Testis (tissue), 3 donors: ENCODE data around the gene RPUSD4. TPM values are rescaled to one million over a fixed set of nuclear protein-coding genes. Genes with fewer than 3 reads are reported as not detected.

ENCODE experiments used
- DNase-seq: peaks from one replicate; pipeline ENCODE4 v3.0.0-alpha.2; 2019
- H3K27ac ChIP-seq, 2 donors: fragments of 200-600 bp; sonication (generic); one replicate each; pipeline ENCODE4 v1.5.1; 2019
- H3K27me3 ChIP-seq: fragments of 200-600 bp; sonication (generic); one replicate; pipeline ENCODE4 v1.5.1; 2019
- H3K36me3 ChIP-seq: fragments of 200-600 bp; sonication (generic); one replicate; pipeline ENCODE4 v1.5.1; 2017; ENCODE audit warnings: low read depth; ENCODE audit errors: missing control alignments
- H3K4me1 ChIP-seq: fragments of 200-600 bp; sonication (generic); one replicate; pipeline ENCODE4 v1.5.1; 2019
- H3K4me3 ChIP-seq, 2 donors: fragments of 200-600 bp; sonication (generic); one replicate each; pipeline ENCODE4 v1.5.1; 2017 to 2019
- H3K9me3 ChIP-seq: fragments of 200-600 bp; sonication (generic); one replicate; pipeline ENCODE4 v1.5.1; 2017
- POLR2A ChIP-seq: fragments of 450-650 bp; IDR thresholded peaks from one replicate; pipeline ENCODE4 v1.6.1; 2017; ENCODE audit warnings: antibody characterized with exemption, mild to moderate bottlenecking, moderate library complexity
- WGBS, 2 donors: methylation state at CpG; one replicate each; pipeline ENCODE4 v1.1.5; 2018; 5-methylcytosine and 5-hydroxymethylcytosine counted together
- intact Hi-C: fragments of 100-400 bp; cut with DNase I; formaldehyde crosslinking; loops from one replicate; pipeline ENCODE4 v1.15.1; 2023; ENCODE audit warnings: low total_unique reads
- polyA plus RNA-seq: library from polyadenylated mRNA; stranded (reverse); fragments of 350-450 nt; fragmentation: Illumina TruSeq; extraction: RNeasy Lipid Tissue Mini Kit (QIAGEN cat#74804); gene quantifications from one replicate; pipeline ENCODE4 v1.2.3, GENCODE V29; 2014; ENCODE audit warnings: low read depth, low replicate concordance; ENCODE audit not compliant: insufficient read depth
- total RNA-seq, 2 donors: library from RNA; depleted of rRNA; stranded (reverse); fragments of >200 nt; gene quantifications; one replicate each; pipeline ENCODE4 v1.2.3, GENCODE V29; 2016
- TF ChIP-seq, protein P1 (sequence below), 3 experiments: fragments of 450-650 bp in 2 of 3; fragments of 200-600 bp in 1 of 3; sonication (generic) in 1 of 3; IDR thresholded peaks; one replicate each; pipeline ENCODE4 v1.5.1; 2016 to 2019; ENCODE audit warnings: antibody characterized with exemption in 3 of 3, mild to moderate bottlenecking in 2 of 3, moderate library complexity in 1 of 3

The RPUSD4 gene
- total and polyA plus RNA-seq, 3 donors from 2014 or later: 25.9 to 33.8 (median 27.5) TPM

DNA sequence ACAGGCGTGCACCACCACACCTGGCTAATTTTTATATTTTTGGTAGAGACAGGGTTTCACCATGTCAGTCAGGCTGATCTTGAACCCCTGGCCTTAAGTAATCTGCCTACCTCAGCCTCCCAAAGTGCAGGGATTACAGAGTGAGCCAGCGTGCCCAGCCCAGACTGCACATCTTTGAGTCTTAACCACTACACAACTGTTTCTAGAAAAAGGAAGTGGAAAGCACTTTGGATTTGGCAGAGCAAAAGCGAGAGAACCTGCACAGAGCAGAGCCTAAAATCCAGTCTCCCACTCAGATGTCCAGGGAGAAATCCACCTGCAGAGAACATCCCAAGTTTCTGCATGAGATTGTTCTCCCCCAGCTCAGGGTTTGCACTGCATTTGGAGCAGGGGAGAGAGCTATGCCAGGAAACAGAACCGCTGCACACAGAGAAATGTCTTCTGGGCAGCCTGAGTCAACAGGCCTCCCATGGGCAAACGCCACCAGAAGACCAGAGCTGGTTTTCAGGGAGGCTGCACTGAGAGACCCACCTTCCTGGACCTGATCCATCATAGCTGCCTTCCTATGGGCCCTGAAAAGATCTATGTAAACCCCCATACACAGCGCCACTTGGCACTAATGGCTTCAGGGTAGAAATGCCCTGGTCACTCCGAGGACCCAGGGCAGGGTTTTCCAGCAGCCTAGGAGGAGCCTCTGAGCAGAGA, 54.0 kb downstream of the RPUSD4 start:
- intact Hi-C loops: no loop called here
- H3K9me3 ChIP-seq: no peaks in the 10 kb centered on the region
- H3K36me3 ChIP-seq: no peaks in the 10 kb centered on the region
- H3K4me1 ChIP-seq: no peaks in the 10 kb centered on the region
- H3K27ac ChIP-seq: no peak overlapping the region
- no peak overlapping the region for H3K4me3 ChIP-seq
- TF ChIP-seq POLR2A: no peak
- TF ChIP-seq, protein P1, sequence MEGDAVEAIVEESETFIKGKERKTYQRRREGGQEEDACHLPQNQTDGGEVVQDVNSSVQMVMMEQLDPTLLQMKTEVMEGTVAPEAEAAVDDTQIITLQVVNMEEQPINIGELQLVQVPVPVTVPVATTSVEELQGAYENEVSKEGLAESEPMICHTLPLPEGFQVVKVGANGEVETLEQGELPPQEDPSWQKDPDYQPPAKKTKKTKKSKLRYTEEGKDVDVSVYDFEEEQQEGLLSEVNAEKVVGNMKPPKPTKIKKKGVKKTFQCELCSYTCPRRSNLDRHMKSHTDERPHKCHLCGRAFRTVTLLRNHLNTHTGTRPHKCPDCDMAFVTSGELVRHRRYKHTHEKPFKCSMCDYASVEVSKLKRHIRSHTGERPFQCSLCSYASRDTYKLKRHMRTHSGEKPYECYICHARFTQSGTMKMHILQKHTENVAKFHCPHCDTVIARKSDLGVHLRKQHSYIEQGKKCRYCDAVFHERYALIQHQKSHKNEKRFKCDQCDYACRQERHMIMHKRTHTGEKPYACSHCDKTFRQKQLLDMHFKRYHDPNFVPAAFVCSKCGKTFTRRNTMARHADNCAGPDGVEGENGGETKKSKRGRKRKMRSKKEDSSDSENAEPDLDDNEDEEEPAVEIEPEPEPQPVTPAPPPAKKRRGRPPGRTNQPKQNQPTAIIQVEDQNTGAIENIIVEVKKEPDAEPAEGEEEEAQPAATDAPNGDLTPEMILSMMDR (IDR thresholded peaks at IDR 0.05): no peak
- no peak for DNase-seq
- H3K27me3 ChIP-seq: no peaks in the 10 kb centered on the region
- WGBS, 2 donors: 87 to 88% methylated on average over 7 of the region's 7 CpGs

DNA sequence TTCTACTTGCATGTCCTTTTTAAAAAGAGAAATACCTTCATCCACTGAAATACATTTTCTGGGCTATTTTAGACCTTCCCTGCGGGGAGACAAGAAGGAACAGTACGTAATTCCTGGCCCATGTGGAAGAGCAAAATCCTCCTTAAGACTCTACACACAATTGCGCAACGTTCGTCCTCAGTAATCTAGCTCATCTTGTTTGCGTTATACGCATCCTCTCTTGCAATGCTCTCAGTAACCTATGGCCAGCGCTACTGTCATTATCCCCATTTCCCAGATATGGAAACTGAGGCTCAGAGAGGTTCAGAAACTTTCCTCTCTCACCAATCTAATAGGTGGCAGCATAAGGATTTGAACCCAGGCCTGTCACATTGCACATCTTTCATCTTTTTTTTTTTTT, 54.6 kb downstream of the RPUSD4 start:
- TF ChIP-seq POLR2A: no peak
- TF ChIP-seq, protein P1 (IDR thresholded peaks at IDR 0.05): no peak
- no peaks in the 10 kb centered on the region for H3K4me1 ChIP-seq
- H3K27me3 ChIP-seq: no peaks in the 10 kb centered on the region
- no peak overlapping the region for H3K4me3 ChIP-seq
- H3K27ac ChIP-seq: no peak overlapping the region
- no peaks in the 10 kb centered on the region for H3K36me3 ChIP-seq
- no peaks in the 10 kb centered on the region for H3K9me3 ChIP-seq
- WGBS, 2 donors: 88 to 93% methylated on average over 8 of the region's 8 CpGs
- intact Hi-C loops: no loop called here
- DNase-seq: no peak

DNA sequence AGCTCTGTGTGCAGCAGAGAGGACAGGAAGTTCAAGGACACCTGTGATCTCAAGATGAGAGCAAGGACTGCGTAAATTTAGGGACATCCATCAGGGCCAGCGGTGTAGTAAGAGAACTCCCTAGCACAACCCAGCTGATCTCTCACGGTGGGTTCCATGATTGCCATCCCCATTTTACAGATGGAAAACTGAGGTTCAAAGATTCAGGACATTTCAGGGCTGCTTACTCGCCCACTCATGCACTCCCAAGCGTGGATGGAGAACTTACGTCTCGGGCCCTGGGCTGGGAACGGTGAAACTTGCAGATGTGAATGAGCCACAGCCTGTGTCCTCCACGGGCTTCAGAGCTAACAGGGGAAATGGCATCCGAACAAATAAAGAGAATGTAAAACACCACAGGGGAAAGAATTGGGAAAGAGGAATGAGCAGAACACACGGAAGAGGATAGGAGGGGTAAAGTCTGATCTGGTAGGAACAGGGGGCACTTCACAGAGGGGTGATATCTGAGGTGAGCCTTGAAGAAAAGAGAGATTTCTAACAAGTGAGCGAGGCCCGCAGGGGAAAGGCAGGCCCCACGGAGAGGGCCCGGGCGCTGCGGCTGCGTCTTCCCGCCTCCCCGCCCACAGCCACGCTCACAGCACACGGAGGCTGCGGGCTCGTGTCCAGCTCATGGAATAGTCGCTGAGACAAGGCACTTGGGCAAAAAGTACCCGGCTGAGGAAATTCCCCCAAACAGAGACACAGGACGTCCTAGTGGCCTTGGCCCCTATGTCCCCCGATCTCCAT, 55.9 kb downstream of the RPUSD4 start:
- H3K9me3 ChIP-seq: no peaks in the 10 kb centered on the region
- no peak overlapping the region for H3K4me3 ChIP-seq
- DNase-seq: no peak
- no peaks in the 10 kb centered on the region for H3K36me3 ChIP-seq
- no peaks in the 10 kb centered on the region for H3K4me1 ChIP-seq
- intact Hi-C loops: no loop called here
- H3K27me3 ChIP-seq: no peaks in the 10 kb centered on the region
- 91 to 93% methylated on average over 28 of the region's 28 CpGs for WGBS, 2 donors
- no peak overlapping the region for H3K27ac ChIP-seq
- TF ChIP-seq, protein P1 (IDR thresholded peaks at IDR 0.05): no peak
- TF ChIP-seq POLR2A: no peak

DNA sequence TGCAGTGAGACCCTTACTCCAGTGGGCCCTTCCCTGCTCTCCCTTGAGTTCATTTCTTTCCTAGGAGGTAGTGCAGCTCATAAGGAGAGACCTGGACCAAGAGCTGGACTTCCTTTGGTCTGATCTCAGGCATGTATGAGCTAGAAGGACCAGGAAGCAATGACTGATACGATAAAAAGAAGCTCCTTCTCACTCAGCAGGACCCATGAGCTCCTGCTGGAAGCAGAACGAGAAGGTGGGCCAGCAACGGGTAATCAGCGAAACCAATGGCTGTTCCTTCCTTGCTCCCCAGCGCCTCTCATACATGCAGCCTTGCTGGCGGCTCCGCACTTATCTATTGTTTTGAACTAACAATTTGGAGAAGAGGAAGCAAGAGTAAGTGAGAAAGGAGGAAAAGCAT, 56.8 kb downstream of the RPUSD4 start:
- TF ChIP-seq POLR2A: no peak
- TF ChIP-seq, protein P1 (IDR thresholded peaks at IDR 0.05): no peak
- no peak for DNase-seq
- no peaks in the 10 kb centered on the region for H3K36me3 ChIP-seq
- H3K4me3 ChIP-seq: no peak overlapping the region
- intact Hi-C loops: no loop called here
- no peak overlapping the region for H3K27ac ChIP-seq
- 90 to 98% methylated on average over 7 of the region's 7 CpGs for WGBS, 2 donors
- H3K27me3 ChIP-seq: no peaks in the 10 kb centered on the region
- no peaks in the 10 kb centered on the region for H3K4me1 ChIP-seq
- H3K9me3 ChIP-seq: no peaks in the 10 kb centered on the region
